ENCODE measurements around the gene ATRAID.

DNA sequence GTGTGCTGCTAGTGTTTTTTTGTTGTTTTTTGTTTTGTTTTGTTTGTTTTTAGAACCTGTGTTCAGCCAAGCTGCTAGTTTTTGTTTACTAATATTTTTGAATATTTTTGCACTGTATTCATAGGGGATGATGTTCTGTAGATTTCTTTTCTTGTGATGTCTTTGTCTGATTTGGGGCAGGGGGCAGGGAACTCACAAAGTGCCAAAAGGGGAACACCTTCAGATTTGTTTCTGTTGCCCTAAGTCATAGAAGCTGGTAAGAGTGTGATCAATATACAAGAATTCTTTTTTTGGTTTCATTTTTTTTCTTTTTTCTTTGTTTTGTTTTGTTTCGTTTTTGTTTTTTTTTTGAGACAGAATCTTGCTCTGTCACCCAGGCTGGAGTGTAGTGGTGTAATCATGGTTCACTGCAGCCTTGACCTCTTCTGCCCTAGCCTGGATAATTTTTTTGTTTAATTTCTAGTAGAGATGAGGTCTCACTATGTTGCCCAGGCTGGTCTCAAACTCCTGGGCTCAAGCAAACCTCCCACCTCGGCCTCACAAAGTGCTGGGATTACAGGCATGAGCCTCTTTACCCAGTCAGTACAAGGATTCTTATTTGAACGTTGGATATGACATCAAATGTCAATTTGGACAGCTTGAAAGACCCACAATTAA is 32.4 kb upstream of the ATRAID start:
- TF ChIP-seq CTCF (IDR thresholded peaks at IDR 0.05; ENCODE audit: low read depth, low read length, poor library complexity, severe bottlenecking) (no peak), EZH2phosphoT487 (IDR thresholded peaks at IDR 0.05; ENCODE audit: borderline replicate concordance, low read length) (no peak)

Measured in DOHH2 (cell line).